Astrocyte (in vitro differentiated cells and primary cell): Measurements from ENCODE around the gene CEP63. TPM values are rescaled to one million over a fixed set of nuclear protein-coding genes. Genes with fewer than 3 reads are reported as not detected.

Experiments
- DNase-seq: peaks from one replicate; pipeline ENCODE4 v3.0.0-alpha.2; 2010; ENCODE audit warnings: low read depth
- FAIRE-seq: peaks from 2 replicates; lab custom pipeline; 2011; peaks lifted over from hg19 to GRCh38; lab: Jason Lieb, UNC
- H2AFZ ChIP-seq: 2 replicates; pipeline ENCODE4 v1.6.0; 2012; ENCODE audit warnings: low read depth, low read length, inconsistent platforms
- H3K27ac ChIP-seq: 2 replicates; pipeline ENCODE4 v1.5.1; 2011; ENCODE audit warnings: low read depth, low read length, inconsistent platforms
- H3K27me3 ChIP-seq: 2 replicates; pipeline ENCODE4 v1.6.0; 2011; ENCODE audit warnings: low read length, inconsistent platforms; ENCODE audit not compliant: insufficient read depth
- H3K36me3 ChIP-seq: 2 replicates; pipeline ENCODE4 v1.5.1; 2011; ENCODE audit warnings: low read length, inconsistent platforms; ENCODE audit not compliant: insufficient read depth
- H3K4me1 ChIP-seq: 2 replicates; pipeline ENCODE4 v1.5.1; 2011; ENCODE audit warnings: low read length, inconsistent platforms; ENCODE audit not compliant: insufficient read depth
- H3K4me2 ChIP-seq: 2 replicates; pipeline ENCODE4 v1.6.0; 2012; ENCODE audit warnings: low read length, inconsistent platforms
- H3K4me3 ChIP-seq: 2 replicates; pipeline ENCODE4 v1.5.1; 2011; ENCODE audit warnings: low read depth, mild to moderate bottlenecking, low read length, inconsistent platforms; ENCODE audit not compliant: insufficient read depth
- H3K79me2 ChIP-seq: 2 replicates; pipeline ENCODE4 v1.6.0; 2012; ENCODE audit warnings: mild to moderate bottlenecking, low read length, inconsistent platforms; ENCODE audit not compliant: insufficient read depth
- H3K9ac ChIP-seq: 2 replicates; pipeline ENCODE4 v1.6.0; 2012; ENCODE audit warnings: mild to moderate bottlenecking, low read length, inconsistent platforms
- H3K9me3 ChIP-seq: 2 replicates; pipeline ENCODE4 v1.5.1; 2012; ENCODE audit warnings: low read depth, mild to moderate bottlenecking, low read length, inconsistent platforms; ENCODE audit not compliant: insufficient read depth
- H4K20me1 ChIP-seq: 2 replicates; pipeline ENCODE4 v1.6.0; 2012; ENCODE audit warnings: low read length, inconsistent platforms; ENCODE audit not compliant: insufficient read depth
- H3K27ac Mint-ChIP-seq: one replicate; pipeline ENCODE4 v1.8.0; 2021; ENCODE audit warnings: mild to moderate bottlenecking, mixed read lengths; ENCODE audit not compliant: unreplicated experiment
- H3K27me3 Mint-ChIP-seq: one replicate; pipeline ENCODE4 v1.8.0; 2021; ENCODE audit warnings: low read depth, mixed read lengths; ENCODE audit not compliant: unreplicated experiment
- H3K36me3 Mint-ChIP-seq: one replicate; pipeline ENCODE4 v1.8.0; 2021; ENCODE audit warnings: low read depth, mixed read lengths; ENCODE audit not compliant: unreplicated experiment
- H3K4me1 Mint-ChIP-seq: one replicate; pipeline ENCODE4 v1.8.0; 2021; ENCODE audit warnings: low read depth, mixed read lengths; ENCODE audit not compliant: unreplicated experiment
- H3K4me3 Mint-ChIP-seq: one replicate; pipeline ENCODE4 v1.8.0; 2021; ENCODE audit warnings: mild to moderate bottlenecking, moderate library complexity, mixed read lengths; ENCODE audit not compliant: unreplicated experiment
- H3K9me3 Mint-ChIP-seq: one replicate; pipeline ENCODE4 v1.8.0; 2021; ENCODE audit warnings: mild to moderate bottlenecking, mixed read lengths; ENCODE audit not compliant: unreplicated experiment
- EZH2 ChIP-seq: IDR thresholded peaks from 2 replicates; pipeline ENCODE4 v1.6.1; 2012; ENCODE audit warnings: mild to moderate bottlenecking, low read length, inconsistent platforms; ENCODE audit not compliant: insufficient read depth
- total RNA-seq: library from RNA; stranded (reverse); gene quantifications from 2 replicates; pipeline ENCODE4 v1.2.1, GENCODE V29; 2021
- TF ChIP-seq, protein P1 (sequence below): IDR thresholded peaks from 2 replicates; pipeline ENCODE4 v1.5.1; 2011; ENCODE audit warnings: low read depth, mild to moderate bottlenecking, inconsistent platforms, low read length, moderate library complexity; ENCODE audit not compliant: insufficient read depth

Gene CEP63
- total RNA-seq, 1 donor from 2014 or later = 21.3 TPM

GRCh38 chr3:134617608-134618477, 132.0 kb downstream of the CEP63 start:
- Mint-ChIP-seq H3K27me3 (peaks cover 20% of the 10 kb centered on the region), H3K4me3 (no peak overlapping the region), H3K36me3 (no peaks in the 10 kb centered on the region), H3K4me1 (no peaks in the 10 kb centered on the region), H3K27ac (no peak overlapping the region), H3K9me3 (peaks cover 2% of the 10 kb centered on the region)
- Histone ChIP-seq H3K4me3 (no peak overlapping the region), H3K27ac (no peak overlapping the region), H4K20me1 (no peaks in the 10 kb centered on the region), H3K27me3 (no peaks in the 10 kb centered on the region), H3K9me3 (no peaks in the 10 kb centered on the region), H3K36me3 (no peaks in the 10 kb centered on the region), H3K9ac (no peak overlapping the region), H3K79me2 (no peaks in the 10 kb centered on the region), H3K4me1 (no peaks in the 10 kb centered on the region), H2AFZ (no peak overlapping the region), H3K4me2 (no peak overlapping the region)
- no peak for DNase-seq
- TF ChIP-seq EZH2 = no peak
- TF ChIP-seq, protein P1, sequence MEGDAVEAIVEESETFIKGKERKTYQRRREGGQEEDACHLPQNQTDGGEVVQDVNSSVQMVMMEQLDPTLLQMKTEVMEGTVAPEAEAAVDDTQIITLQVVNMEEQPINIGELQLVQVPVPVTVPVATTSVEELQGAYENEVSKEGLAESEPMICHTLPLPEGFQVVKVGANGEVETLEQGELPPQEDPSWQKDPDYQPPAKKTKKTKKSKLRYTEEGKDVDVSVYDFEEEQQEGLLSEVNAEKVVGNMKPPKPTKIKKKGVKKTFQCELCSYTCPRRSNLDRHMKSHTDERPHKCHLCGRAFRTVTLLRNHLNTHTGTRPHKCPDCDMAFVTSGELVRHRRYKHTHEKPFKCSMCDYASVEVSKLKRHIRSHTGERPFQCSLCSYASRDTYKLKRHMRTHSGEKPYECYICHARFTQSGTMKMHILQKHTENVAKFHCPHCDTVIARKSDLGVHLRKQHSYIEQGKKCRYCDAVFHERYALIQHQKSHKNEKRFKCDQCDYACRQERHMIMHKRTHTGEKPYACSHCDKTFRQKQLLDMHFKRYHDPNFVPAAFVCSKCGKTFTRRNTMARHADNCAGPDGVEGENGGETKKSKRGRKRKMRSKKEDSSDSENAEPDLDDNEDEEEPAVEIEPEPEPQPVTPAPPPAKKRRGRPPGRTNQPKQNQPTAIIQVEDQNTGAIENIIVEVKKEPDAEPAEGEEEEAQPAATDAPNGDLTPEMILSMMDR = no peak
- no peak for FAIRE-seq

DNA sequence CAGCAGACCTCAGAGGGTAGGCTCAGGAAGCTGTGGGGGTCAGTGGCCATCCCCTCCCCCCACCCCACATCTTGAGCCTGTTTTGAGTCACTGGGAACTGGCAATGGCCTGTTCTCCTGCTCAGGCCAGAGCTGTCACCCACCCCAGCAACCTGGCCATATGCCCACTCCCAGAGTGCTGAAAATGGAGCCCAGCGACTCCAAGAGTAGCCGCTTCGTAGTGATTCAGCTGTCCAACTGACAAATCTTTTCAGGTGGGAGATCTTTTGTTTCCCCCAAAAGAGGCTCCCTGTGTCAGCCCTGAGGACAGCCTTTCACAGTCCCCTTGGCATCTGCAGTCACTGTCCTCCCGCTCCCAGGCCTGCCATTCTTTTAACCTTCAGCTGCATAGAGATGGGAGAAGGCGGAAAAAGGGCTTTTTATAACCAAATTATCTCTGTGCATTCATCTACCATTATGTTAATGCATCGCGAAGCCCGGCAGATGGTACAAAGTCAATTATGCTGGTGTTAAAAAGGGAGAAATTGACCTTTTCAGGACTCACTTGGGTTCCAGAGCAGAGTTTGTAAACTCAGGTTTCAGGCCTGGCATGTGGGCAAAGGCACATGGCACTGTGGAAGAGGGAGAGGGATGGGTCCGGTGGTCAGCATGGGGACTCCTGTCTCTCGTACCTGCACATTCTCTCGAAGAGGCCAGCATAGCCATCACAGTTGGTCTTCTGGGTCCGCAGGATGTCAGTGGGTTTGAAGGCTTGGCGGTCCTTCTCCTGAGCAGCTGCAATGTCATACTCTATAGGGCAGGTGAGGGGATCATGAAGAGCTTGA, 132.8 kb downstream of the CEP63 start:
- no peak overlapping the region for H3K9ac ChIP-seq
- no peak overlapping the region for H2AFZ ChIP-seq
- no peak overlapping the region for H3K4me2 ChIP-seq
- H3K4me1 ChIP-seq = no peaks in the 10 kb centered on the region
- no peaks in the 10 kb centered on the region for H3K9me3 ChIP-seq
- no peaks in the 10 kb centered on the region for H3K79me2 ChIP-seq
- peaks cover 12% of the 10 kb centered on the region for H3K27me3 Mint-ChIP-seq
- H3K36me3 Mint-ChIP-seq = no peaks in the 10 kb centered on the region
- no peak overlapping the region for H3K4me3 ChIP-seq
- H3K27ac ChIP-seq = no peak overlapping the region
- H3K9me3 Mint-ChIP-seq = peaks cover 2% of the 10 kb centered on the region
- no peak for DNase-seq
- no peak overlapping the region for H3K4me3 Mint-ChIP-seq
- no peak for TF ChIP-seq EZH2
- TF ChIP-seq, protein P1 = no peak
- H3K27me3 ChIP-seq = no peaks in the 10 kb centered on the region
- H3K36me3 ChIP-seq = no peaks in the 10 kb centered on the region
- no peaks in the 10 kb centered on the region for H4K20me1 ChIP-seq
- no peak for FAIRE-seq
- no peaks in the 10 kb centered on the region for H3K4me1 Mint-ChIP-seq
- H3K27ac Mint-ChIP-seq = no peak overlapping the region
